B cell (primary cell): ENCODE results near the gene GLYATL1. TPM values are rescaled to one million over a fixed set of nuclear protein-coding genes. Genes with fewer than 3 reads are reported as not detected.

Experiments used
- ATAC-seq: fragments of 200-7000 bp; cut with Tn5 transposase; one replicate; pipeline ENCODE4 v1.10.0; 2021; ENCODE audit warnings: low read depth, mild to moderate bottlenecking, moderate number of reproducible peaks, moderate library complexity
- CTCF ChIA-PET: fragments of 350-600 bp; sonication (Branson Sonifier 250); formaldehyde crosslinking; loops from one replicate; lab custom pipeline; 2021; ENCODE audit warnings: antibody characterized with exemption, inconsistent platforms; lab: Charles Lee
- POLR2A ChIA-PET: fragments of 350-600 bp; sonication (Branson Sonifier 250); formaldehyde crosslinking; loops from one replicate; lab custom pipeline; 2021; ENCODE audit warnings: antibody characterized with exemption; lab: Charles Lee
- DNase-seq: peaks from one replicate; pipeline ENCODE4 v3.0.0; 2013
- H2AFZ ChIP-seq: 2 replicates; pipeline ENCODE4 v1.6.1; 2012; ENCODE audit warnings: mild to moderate bottlenecking, low read depth, low read length; ENCODE audit not compliant: insufficient read depth, poor library complexity, severe bottlenecking
- H3K27ac ChIP-seq, 2 donors: 1 replicate in 1 of 2; 2 replicates in 1 of 2; pipeline ENCODE4 v1.5.1; 2012 to 2013; ENCODE audit warnings: low read length in 2 of 2, mild to moderate bottlenecking in 2 of 2, moderate library complexity in 1 of 2
- H3K27me3 ChIP-seq, 4 experiments: fragments of 200-600 bp in 1 of 4; sonication (generic) in 1 of 4; replicated peaks in 1 of 4; 1 replicate in 2 of 4; 2 replicates in 2 of 4; pipeline versions ENCODE4 v1.6.1 to v1.7.0; 2013 to 2016; ENCODE audit warnings: low read length in 3 of 4, mild to moderate bottlenecking in 2 of 4, mixed read lengths in 1 of 4, moderate library complexity in 1 of 4; ENCODE audit not compliant: insufficient read depth in 4 of 4, control insufficient read depth in 3 of 4; ENCODE audit errors: control extremely low read depth in 1 of 4
- H3K36me3 ChIP-seq, 2 experiments: replicated peaks in 1 of 2; 1 replicate in 1 of 2; 2 replicates in 1 of 2; pipeline versions ENCODE4 v1.6.1 to v1.7.1; 2013; ENCODE audit warnings: low read length in 1 of 2; ENCODE audit not compliant: insufficient read depth in 2 of 2, control insufficient read depth in 1 of 2; ENCODE audit errors: control extremely low read depth in 1 of 2, extremely low read depth in 1 of 2
- H3K4me1 ChIP-seq, 2 donors: fragments of 200-600 bp in 1 of 2; sonication (generic) in 1 of 2; 1 replicate in 1 of 2; 2 replicates in 1 of 2; pipeline versions ENCODE4 v1.5.1 to v1.6.1; 2013 to 2017; ENCODE audit warnings: low read length in 2 of 2; ENCODE audit not compliant: control insufficient read depth in 2 of 2, insufficient read depth in 2 of 2
- H3K4me2 ChIP-seq: replicated peaks from 2 replicates; pipeline ENCODE3; 2012; ENCODE audit warnings: mild to moderate bottlenecking, low read depth, low read length; ENCODE audit not compliant: poor library complexity, severe bottlenecking
- H3K4me3 ChIP-seq, 5 experiments: fragments of 200-600 bp in 1 of 5; sonication (generic) in 1 of 5; 1 replicate in 3 of 5; 2 replicates in 2 of 5; pipeline versions ENCODE4 v1.5.1 to v1.7.0; 2011 to 2016; ENCODE audit warnings: low read length in 4 of 5, mild to moderate bottlenecking in 4 of 5, low read depth in 2 of 5, control low read depth in 1 of 5, moderate library complexity in 1 of 5; ENCODE audit not compliant: insufficient read depth in 1 of 5; ENCODE audit errors: control extremely low read depth in 1 of 5, extremely low read depth in 1 of 5
- H3K79me2 ChIP-seq: fragments of 200-600 bp; sonication (generic); one replicate; pipeline ENCODE4 v1.6.0; 2016; ENCODE audit warnings: low read length; ENCODE audit not compliant: control insufficient read depth, insufficient read depth
- H3K9ac ChIP-seq: fragments of 200-600 bp; sonication (generic); 2 replicates; pipeline ENCODE4 v1.6.1; 2017; ENCODE audit warnings: mild to moderate bottlenecking, low read length, moderate library complexity
- H3K9me3 ChIP-seq, 3 donors: one replicate each; pipeline versions ENCODE4 v1.6.1 to v1.7.1; 2013; ENCODE audit warnings: low read length in 2 of 3; ENCODE audit not compliant: control insufficient read depth in 2 of 3, insufficient read depth in 1 of 3; ENCODE audit errors: control extremely low read depth in 1 of 3
- H4K20me1 ChIP-seq: 2 replicates; pipeline ENCODE4 v1.6.0; 2012; ENCODE audit warnings: mild to moderate bottlenecking, low read length; ENCODE audit not compliant: insufficient read depth, control insufficient read depth, poor library complexity, severe bottlenecking
- H3K27ac Mint-ChIP-seq: one replicate; pipeline ENCODE4 v1.8.0; 2021; ENCODE audit warnings: mixed read lengths
- H3K27me3 Mint-ChIP-seq: one replicate; pipeline ENCODE4 v1.8.0; 2021; ENCODE audit warnings: mixed read lengths
- H3K4me1 Mint-ChIP-seq: one replicate; pipeline ENCODE4 v1.8.0; 2021; ENCODE audit warnings: mixed read lengths
- H3K4me3 Mint-ChIP-seq: one replicate; pipeline ENCODE4 v1.8.0; 2021; ENCODE audit warnings: mixed read lengths
- H3K9me3 Mint-ChIP-seq: one replicate; pipeline ENCODE4 v1.8.0; 2022; ENCODE audit warnings: mixed read lengths; ENCODE audit not compliant: insufficient read depth
- EZH2 ChIP-seq: IDR thresholded peaks from 2 replicates; pipeline ENCODE4 v1.6.1; 2012; ENCODE audit warnings: borderline replicate concordance, low read depth, mild to moderate bottlenecking, moderate library complexity, low read length; ENCODE audit not compliant: insufficient read depth, poor library complexity, severe bottlenecking
- WGBS: methylation state at CpG from one replicate; pipeline ENCODE4 v1.1.5; 2013; ENCODE audit warnings: missing lambda C conversion rate; ENCODE audit not compliant: insufficient coverage; 5-methylcytosine and 5-hydroxymethylcytosine counted together
- intact Hi-C: fragments of 100-400 bp; cut with micrococcal nuclease; formaldehyde crosslinking; loops from one replicate; pipeline ENCODE4 v1.10.0; 2022
- polyA minus RNA-seq: library from RNA; depleted of rRNA, polyadenylated mRNA; stranded (reverse); fragments of >200 nt; gene quantifications from 2 replicates; pipeline ENCODE4 v1.2.3, GENCODE V29; 2012
- polyA plus RNA-seq: library from polyadenylated mRNA; depleted of rRNA; stranded (reverse); fragments of >200 nt; gene quantifications from 2 replicates; pipeline ENCODE4 v1.2.3, GENCODE V29; 2012
- total RNA-seq, 2 donors: library from RNA; stranded (reverse); fragments of 120-200 nt in 1 of 2; gene quantifications; 1 replicate in 1 of 2; 2 replicates in 1 of 2; pipeline versions ENCODE4 v1.2.3 to v1.2.4, GENCODE V29; 2013 to 2022
- TF ChIP-seq, protein P1 (sequence below): fragments of 200-600 bp; IDR thresholded peaks from one replicate; pipeline ENCODE4 v1.8.0; 2022; ENCODE audit warnings: antibody characterized with exemption, mild to moderate bottlenecking

GLYATL1 gene, protein sequence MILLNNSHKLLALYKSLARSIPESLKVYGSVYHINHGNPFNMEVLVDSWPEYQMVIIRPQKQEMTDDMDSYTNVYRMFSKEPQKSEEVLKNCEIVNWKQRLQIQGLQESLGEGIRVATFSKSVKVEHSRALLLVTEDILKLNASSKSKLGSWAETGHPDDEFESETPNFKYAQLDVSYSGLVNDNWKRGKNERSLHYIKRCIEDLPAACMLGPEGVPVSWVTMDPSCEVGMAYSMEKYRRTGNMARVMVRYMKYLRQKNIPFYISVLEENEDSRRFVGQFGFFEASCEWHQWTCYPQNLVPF
- total RNA-seq (not detected in 2 replicates), polyA plus RNA-seq (0.09 TPM in 1 of 2 replicates, not detected in the other), polyA minus RNA-seq (not detected in 2 replicates)
- not detected for total RNA-seq (2013)

- Mint-ChIP-seq H3K4me1 (no peaks in the 10 kb centered on the region), H3K9me3 (no peaks in the 10 kb centered on the region), H3K4me3 (no peak within 1 kb of the TSS), H3K27me3 (peaks cover 3% of the 10 kb centered on the region), H3K27ac (no peak within 1 kb of the TSS)
- Histone ChIP-seq H4K20me1 (no peaks in the 10 kb centered on the region), H2AFZ (no peak within 1 kb of the TSS), H3K4me3 (no peak within 1 kb of the TSS), H3K36me3 (no peaks in the 10 kb centered on the region), H3K27ac (no peak within 1 kb of the TSS), H3K4me1 (no peaks in the 10 kb centered on the region), H3K4me2 (no peak within 1 kb of the TSS), H3K9me3 (no peaks in the 10 kb centered on the region), H3K27me3 (no peaks in the 10 kb centered on the region), H3K79me2 (no peaks in the 10 kb centered on the region), H3K9ac (no peak within 1 kb of the TSS)
- ATAC-seq (no peak), DNase-seq (no peak)
- no peak for TF ChIP-seq EZH2
- TF ChIP-seq, protein P1, sequence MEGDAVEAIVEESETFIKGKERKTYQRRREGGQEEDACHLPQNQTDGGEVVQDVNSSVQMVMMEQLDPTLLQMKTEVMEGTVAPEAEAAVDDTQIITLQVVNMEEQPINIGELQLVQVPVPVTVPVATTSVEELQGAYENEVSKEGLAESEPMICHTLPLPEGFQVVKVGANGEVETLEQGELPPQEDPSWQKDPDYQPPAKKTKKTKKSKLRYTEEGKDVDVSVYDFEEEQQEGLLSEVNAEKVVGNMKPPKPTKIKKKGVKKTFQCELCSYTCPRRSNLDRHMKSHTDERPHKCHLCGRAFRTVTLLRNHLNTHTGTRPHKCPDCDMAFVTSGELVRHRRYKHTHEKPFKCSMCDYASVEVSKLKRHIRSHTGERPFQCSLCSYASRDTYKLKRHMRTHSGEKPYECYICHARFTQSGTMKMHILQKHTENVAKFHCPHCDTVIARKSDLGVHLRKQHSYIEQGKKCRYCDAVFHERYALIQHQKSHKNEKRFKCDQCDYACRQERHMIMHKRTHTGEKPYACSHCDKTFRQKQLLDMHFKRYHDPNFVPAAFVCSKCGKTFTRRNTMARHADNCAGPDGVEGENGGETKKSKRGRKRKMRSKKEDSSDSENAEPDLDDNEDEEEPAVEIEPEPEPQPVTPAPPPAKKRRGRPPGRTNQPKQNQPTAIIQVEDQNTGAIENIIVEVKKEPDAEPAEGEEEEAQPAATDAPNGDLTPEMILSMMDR = no peak
- intact Hi-C loops = no loop called here
- WGBS = 70% methylated on average over 2 of the region's 4 CpGs
- CTCF ChIA-PET = interaction anchor here (1.3 to 1.4 kb wide), 2 partner anchors 8 to 10 kb away, joined by 3 read pairs; no protein-coding TSS in a partner anchor
- POLR2A ChIA-PET = no interaction called here
Observed at GRCh38 chr11:58939277-58939676, at the start of gene GLYATL1. GLYATL1 (plus strand) TSS chr11:58939488; CDS start chr11:58947088, 7,600 bp downstream.

- Histone ChIP-seq H3K9ac (no peak overlapping the region), H3K79me2 (no peaks in the 10 kb centered on the region), H3K9me3 (no peaks in the 10 kb centered on the region), H3K36me3 (no peaks in the 10 kb centered on the region), H3K4me2 (no peak overlapping the region), H3K4me3 (no peak overlapping the region), H3K27me3 (no peaks in the 10 kb centered on the region), H3K27ac (no peak overlapping the region), H3K4me1 (no peaks in the 10 kb centered on the region), H2AFZ (no peak overlapping the region), H4K20me1 (no peaks in the 10 kb centered on the region)
- ChIA-PET CTCF (no interaction called here), POLR2A (interaction anchor here (0.7 kb wide), 1 partner anchor 318 kb away, joined by 3 read pairs; the partner anchor contains the start of gene LPXN)
- DNase-seq = no peak
- Mint-ChIP-seq H3K4me1 (no peaks in the 10 kb centered on the region), H3K27me3 (peaks cover 22% of the 10 kb centered on the region), H3K27ac (no peak overlapping the region), H3K4me3 (no peak overlapping the region), H3K9me3 (no peaks in the 10 kb centered on the region)
- TF ChIP-seq, protein P1 = no peak
- no peak for TF ChIP-seq EZH2
- intact Hi-C loops = no loop called here
- no peak for ATAC-seq
- no CpG with 5 or more reads among the region's 2 CpGs for WGBS
Observed at GRCh38 chr11:58893899-58894298, 45.4 kb upstream of the GLYATL1 start.
